Measurements from ENCODE around the gene LOX.
A peak's percentile ranks its signal among the peaks of the same experiment; 100 is the strongest.
"Not testable (repeated sequence)": the region's sequence is repeated elsewhere in the genome, so short reads cannot be mapped to it uniquely, and the experiment has no call there.

The LOX gene

DNA sequence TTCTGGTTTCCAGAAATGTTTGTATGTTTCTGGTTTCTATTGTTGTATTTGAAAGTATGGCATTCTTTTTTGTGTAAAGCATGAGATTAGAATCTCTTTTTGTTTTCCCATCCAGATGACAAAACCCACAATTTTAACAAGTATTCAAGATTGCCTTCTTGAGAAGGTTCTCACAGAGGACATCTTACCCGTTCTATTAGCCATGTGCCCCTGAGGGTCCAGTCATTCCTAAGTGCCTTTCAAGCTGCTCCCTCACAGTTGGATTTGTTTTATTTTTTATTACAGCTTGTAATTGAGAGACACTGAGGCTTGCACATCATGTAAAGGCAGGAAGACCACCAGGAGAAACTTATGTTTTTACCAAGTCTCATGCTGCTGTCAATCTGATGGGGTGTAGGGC lies 19.3 kb upstream of the LOX start:
- no peak for DNase-seq

DNA sequence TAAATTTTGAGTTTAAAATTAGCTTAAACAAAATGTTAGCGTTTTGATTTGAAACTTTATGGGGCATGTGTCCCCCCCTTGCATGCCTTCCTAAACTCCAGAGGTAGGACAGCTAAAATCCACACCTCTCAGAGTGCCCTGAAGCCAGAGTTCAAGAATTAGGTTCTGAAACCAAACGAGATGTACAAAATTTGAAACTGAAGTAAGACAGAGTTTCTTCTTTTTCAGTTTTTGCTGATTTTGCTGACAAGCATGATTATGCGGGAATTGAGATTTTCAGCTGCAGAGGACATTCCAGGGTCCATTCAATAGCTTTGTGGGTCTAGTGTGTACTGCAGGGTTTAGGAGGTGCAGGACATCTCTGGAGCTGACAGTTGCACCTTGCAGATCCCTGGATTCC lies 17.1 kb upstream of the LOX start:
- DNase-seq, result no peak

DNA sequence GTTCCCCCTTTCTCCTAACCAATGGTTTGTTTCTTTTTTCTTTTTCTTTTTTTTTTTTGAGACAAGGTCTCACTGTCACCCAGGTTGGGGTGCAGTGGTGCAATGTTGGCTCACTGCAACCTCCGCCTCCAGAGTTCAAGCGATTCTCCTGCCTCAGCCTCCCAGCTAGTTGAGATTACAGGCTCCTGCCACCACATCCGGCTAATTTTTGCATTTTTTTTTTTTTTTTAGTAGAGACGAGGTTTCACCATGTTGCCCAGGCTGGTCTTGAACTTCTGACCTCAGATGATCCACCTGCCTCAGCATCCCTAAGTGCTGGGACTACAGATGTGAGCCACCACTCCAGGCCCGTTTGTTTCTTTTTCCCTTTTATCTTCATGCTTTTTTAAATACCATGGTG lies 16.2 kb upstream of the LOX start:
- DNase-seq, result not testable (repeated sequence)

DNA sequence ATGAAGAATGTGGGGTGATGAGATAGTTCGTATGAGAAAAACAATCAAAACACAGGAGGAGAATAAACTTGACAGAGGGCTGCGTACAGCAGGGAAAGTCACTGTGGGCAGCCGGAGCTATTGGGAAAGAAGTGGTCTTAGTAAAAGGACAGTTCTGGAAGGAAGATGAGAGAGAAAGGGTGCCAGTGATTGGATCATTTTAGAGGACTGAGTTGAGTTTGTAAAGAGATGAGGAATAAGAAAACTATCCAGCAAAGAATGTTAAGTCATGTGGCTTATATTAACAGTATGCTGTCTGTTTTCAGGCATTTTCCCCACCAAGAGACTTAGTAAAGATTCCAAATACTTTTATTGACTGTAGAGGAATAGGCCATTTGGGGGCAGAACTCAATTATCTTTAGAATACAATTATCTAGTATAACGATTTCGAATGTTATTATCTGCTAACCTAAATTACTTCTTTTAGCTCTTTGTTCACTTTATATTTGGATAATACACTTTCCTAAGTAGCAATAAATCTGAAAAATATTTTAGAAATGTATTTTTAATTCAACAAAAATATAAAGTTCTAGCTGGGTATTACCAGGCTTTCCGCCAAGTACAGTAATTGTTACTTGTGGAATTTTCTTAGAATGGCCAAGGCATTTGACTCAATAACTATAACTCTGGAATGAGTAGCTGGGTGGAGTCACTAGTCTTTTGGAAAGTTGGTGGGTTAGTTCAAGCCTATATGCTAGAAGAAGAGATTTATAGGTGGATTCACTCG lies 15.5 kb upstream of the LOX start:
- DNase-seq, result peak; percentile 33

DNA sequence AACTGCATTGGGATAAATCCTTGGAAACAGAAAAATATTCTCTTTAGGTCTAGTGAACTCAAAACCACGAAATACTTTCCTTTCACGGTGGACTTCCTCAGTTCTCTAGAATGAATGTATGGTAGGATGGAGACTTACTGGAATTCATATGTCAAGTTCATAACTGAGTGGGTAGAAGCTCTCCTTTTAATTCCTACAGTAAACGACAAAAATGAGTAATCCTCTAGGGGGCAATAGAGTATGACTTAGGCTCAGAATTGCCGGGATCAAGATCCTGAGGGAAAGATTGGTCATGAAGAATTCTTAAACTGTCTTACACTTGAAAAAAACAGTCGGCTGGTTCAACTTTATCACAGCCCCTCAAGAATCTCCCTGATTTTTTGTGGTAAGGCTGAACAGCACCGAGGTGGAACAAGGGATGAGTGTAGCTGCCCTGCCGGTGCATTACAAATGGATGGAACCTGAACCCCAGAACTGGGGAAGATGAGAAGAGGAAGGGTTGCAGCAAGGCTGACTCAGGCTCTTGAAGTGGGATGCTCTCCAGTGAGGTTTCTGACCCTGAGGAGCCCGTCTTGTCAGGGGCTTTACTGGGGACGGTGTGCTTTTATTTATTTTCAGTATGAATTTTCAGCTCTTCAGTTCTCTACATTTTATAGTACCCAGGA lies 14.0 kb upstream of the LOX start:
- peak; percentile 59 for DNase-seq

DNA sequence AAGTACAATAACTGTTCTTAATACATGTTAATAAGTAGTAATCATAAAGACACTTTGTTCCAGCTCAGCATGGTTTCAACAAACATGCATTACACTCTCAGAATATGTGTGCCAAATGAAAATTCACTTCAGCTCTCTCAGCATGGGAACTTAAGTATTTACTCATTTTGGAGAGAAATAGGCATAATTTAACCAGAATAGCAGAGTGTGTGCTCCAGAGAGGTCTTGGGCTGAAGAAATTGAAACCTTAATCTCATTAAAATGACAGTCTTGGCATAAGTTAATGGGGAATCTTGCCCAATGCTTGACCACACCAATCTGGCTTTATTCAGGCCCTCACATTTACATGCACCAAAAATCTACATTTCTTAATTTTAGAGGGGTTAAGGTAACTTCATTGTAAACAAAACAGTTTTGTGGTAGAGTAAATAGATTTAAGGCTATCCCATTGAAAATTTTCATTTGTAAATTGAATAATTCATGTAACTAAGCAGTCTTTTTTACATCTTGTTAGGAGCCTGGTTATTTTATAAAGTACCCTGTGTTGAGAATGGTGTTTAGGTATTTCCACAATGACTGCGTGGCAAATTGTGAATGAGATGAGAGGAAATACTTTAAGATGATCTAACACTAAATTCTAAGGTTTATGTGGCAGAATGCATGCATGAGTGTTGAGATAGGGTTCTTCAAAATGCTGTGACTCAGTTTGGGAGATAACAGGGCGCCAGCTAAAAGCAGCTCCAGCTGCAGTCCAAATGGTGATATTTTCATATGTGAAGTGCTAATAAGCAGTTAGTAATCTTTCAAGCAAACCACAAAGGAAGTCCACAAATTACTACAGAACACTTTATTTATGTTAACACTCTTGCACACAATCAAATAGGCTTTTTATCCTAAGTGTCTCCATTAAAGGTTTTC lies 11.3 kb upstream of the LOX start:
- peak; percentile 93 for DNase-seq

DNA sequence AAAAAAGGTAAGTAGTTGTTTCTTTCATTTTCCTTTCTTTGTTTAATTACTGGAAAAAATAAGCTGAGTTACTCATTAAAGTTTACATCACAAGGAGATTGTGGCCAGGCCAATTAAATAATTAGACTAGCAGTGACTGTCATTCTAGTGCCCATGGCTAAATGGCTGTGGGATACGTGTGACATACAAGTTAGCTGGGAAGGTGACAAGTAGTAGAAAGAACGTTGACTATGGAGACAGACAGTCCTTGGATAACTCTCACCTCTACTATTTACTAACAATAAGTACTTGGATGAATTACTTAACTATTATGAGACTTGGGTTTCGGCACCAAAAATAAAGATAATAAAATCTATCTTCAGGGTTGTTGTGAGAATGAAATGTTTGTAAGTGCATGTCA lies 7.0 kb upstream of the LOX start:
- DNase-seq, result no peak

DNA sequence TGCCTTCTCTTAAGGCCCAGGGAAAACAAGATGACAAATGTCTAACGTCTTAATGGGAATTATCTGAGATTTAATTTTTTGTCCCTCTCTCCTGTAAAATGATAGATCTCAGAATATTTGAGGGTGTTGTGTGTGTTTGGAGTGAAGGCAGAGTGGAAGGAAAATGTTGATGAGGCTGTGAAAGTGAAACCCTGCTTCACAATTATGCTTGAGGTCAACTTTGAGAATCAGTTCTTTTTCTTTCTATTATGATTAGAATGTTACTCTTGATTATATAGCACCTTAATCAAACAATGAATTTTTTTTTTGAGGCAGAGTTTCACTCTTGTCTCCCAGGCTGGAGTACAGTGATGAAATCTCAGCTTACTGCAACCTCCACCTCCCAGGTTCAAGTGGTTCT lies 5.5 kb upstream of the LOX start:
- no peak for DNase-seq

DNA sequence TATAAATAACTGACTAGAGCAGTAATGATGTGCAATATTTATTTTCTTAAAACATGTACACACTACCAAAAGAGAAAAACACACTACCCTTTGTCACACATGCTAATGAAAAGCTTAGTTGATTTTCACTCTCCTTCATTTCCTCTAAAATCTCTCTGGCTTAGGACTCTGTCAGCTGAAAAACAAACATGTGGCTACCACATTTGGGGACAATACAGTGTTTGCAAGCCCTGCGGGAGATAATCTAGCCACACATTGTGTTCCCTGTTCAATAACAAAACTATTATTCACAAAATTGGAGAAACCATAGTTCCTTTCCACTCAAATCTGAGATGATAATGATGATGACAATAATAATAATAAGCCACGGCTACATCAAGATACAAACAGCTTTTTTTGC lies 3.5 kb upstream of the LOX start:
- no peak for DNase-seq

DNA sequence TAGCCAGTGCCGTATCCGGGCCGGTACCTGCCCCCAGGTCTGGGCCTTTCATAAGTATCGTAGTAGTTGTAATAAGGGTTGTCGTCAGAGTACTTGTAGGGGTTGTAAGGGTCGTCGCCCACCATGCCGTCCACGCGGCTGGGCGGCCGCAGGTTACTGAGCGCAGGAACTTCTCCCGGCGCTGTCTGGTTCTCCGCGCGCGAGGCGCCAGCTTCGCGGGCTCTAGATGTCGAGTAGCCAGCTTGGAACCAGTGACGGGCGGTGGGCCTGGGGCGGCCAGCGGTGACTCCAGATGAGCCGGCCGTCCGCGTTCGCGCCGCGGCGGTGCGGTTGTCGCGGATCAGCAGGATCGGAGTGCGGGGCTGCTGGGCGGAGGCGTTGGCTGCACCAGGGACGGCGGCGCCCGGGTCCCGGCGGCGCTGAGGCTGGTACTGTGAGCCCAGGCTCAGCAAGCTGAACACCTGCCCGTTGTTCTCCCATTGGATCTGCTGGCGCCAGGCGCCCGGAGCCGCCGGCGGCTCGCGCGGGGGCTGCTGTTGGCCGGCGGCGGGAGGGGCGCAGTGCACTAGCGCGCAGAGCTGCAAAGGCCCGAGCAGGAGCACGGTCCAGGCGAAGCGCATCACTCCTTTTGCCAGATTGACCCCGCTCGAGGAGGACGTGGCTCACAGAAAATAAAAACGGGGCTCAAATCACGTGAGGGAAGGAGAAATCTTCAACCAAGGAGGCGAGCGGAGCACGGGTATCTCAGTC lies 518 bp downstream of the LOX start:
- no peak for DNase-seq

DNA sequence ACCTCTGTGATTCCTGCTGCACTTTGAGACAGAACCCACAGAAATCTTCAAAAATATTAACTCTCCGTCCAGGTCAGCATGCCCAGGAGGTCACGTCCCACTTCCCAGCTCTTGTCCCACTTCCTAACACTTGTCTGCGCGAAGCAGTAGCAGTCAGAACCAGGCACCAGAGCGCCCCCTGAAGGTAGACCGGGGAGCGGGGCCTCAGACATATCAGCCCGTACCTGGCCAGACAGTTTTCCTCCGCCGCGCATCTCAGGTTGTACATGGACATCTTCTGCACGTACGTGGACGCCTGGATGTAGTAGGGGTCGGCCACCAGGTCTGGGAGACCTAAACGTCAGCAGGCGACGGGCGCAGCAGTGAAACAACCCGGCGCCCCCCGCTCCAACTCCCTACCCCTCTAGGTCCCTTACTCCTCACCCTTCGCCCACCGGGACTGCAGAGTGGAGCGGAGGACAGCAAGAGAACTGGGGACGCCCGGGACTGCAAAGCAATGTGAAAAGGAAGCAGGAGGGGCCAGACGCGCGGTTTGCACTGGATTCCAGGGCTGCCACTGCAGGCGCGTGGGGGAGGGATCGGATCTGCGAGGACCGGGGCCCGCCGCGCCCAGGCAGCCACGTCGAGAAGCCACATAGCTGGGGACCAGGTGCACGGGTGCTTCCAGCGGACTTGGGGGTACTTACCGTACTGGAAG lies 1.2 kb downstream of the LOX start:
- peak; percentile 71 for DNase-seq

DNA sequence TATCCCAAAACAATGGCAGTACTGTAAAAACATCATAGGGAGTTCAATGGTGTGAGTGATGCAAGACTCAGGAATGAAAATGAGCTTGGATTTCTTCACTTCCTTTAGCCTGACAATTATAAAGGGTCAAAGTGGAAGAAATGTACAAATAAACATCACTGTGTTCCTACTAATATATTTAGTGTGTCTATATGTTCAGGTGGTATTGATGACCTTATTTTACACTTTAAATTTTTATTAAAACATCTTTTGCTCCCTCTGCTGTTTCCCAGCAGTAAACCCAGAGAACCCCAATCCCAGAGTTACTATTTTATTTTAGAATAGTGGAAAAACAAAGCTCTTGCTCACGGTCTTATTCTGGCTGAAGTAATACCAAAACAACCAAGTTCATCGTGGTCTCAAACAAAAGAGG lies 2.0 kb downstream of the LOX start:
- no peak for DNase-seq

DNA sequence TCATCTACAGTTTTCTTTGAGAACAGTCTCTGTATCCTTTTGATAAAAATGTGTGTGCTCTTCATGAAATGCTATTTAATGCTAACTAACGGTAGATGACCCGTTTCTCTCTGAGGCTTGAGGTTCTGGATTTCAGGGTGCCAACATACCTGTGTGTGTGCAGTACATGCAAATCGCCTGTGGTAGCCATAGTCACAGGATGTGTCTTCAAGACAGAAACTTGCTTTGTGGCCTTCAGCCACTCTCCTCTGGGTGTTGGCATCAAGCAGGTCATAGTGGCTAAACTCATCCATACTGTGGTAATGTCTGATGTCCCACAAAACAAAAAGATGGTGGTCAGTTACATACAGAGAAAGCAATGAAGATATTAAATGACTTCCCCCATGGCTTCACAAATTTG lies 4.2 kb downstream of the LOX start:
- DNase-seq, result no peak

DNA sequence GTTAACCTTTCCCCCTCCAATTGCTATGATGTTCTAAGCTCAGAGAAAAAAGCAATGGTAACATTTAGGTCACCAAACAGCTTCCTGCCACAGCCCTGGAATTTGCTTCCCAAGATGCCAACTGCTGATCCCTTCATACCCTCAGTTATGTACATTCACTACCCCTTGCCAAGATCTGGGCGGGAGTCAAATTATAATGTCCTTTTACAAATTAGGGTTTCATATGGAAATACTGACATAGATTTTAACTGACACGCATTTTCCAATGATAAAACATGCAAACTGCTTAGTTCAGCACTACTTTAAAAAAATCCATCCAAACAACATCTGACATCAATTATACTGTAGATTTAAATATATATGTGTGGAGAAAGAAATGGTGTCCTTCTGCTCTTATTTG lies 5.0 kb downstream of the LOX start:
- DNase-seq, result no peak

DNA sequence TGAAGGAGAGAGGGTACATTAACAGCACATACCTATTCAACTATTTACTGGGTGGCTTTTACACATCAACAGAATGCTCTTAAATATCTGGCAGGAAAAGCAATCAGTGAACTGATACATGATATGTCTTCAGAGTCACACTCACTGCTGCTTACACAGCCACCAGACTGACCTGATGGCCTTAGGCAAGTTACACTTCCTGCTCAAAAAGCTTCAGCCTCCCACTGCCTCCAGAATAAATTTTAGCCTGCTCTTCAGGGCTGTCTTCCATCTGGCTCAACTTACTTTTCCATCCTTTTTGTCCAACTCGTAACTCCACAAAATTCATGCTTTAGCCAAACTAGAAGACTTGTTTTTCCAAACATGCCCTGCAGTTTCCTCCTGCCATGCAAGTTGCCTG lies 10.7 kb downstream of the LOX start:
- no peak for DNase-seq

DNA sequence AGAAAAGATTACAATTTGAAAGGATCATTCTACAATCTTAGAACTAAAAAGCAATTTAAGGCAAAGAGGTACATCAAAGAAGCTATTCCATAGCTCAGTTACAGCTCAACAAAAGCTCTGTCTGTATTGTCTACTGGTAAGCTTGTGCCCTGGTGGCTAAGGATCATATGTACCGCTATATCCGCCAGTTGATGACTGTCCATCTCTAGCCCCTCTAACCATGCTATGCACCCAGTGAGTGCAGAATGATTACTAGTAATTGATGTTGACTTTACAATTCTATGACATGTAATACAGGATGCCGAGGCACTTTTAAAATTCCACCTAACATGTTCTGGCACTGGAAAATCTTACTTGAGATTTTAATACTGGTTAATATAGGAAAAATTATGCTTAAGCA lies 13.1 kb downstream of the LOX start:
- no peak for DNase-seq

DNA sequence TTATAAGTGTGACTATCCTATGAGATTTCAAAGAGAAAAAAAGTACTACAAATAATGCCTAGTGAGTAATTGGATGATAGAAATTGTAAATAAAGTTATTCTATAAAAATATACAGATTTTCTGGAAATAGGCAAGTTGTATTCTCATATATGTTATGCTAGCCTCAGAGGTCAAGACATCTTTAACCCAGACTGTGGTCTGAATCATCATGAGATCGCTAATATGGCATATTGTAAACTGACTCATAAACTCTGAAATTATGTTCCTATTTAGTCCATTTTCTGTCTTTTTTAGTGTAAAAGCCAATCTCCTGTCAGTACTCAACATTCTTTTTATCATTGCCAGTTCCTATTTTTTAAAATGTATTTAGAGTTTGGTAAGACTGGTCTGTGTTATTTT lies 14.2 kb downstream of the LOX start:
- no peak for DNase-seq

DNA sequence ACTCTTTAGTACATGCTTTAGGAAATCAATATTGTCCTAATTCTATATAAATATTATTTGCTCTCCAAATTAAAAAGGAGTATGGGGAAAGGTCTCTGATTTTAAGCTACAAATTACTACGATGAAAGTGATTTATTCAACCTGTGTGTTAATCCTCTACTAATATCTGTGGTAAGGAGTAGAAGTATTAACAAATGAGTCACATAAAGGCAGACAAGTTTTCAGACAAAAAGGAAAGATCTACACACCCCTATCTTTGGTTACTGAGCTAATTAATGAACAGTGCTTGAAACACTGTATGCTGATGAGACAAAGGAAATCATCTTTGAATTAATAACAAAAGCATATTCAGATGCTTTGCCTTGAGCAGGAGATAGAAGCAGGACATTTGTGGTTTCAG lies 15.9 kb downstream of the LOX start:
- no peak for DNase-seq

DNA sequence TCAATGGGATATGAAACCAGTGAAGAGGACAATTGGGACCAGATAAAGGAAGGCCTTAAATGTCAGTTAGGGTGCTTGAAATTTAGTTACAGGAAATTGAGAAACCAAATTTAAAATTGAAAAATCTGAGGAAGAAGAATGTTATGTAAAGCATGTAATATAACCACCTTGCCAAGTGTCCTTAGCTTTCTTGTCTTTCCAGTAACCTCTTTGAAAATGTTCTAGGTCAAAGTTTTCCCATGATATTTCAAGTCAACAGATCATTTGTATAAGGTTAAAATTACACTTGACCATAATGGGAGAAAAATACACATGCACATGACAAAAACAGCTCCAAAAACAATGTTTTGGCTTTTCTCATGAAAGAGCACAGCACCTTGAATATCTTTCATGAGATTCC lies 21.1 kb downstream of the LOX start:
- no peak for DNase-seq

DNA sequence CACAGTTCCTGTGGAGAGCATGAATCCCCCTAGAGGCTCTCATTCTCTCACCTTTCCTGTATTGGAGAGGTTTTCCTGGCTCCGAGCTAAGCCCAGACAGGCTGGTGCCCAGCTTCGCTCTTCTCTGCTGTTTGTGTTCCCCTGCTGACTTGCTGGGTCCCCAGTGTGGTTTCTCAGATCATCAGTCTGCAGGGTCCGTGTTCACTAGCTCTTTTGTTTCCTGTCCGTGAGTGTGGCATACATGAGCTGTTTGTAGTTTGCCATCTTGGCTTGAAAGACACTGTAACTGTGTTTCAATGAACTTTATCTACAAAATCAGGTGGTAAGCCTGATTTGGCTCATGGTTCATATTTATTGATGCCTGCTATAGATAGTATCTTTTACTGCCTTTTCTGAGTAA lies 23.8 kb downstream of the LOX start:
- DNase-seq, result no peak

DNA sequence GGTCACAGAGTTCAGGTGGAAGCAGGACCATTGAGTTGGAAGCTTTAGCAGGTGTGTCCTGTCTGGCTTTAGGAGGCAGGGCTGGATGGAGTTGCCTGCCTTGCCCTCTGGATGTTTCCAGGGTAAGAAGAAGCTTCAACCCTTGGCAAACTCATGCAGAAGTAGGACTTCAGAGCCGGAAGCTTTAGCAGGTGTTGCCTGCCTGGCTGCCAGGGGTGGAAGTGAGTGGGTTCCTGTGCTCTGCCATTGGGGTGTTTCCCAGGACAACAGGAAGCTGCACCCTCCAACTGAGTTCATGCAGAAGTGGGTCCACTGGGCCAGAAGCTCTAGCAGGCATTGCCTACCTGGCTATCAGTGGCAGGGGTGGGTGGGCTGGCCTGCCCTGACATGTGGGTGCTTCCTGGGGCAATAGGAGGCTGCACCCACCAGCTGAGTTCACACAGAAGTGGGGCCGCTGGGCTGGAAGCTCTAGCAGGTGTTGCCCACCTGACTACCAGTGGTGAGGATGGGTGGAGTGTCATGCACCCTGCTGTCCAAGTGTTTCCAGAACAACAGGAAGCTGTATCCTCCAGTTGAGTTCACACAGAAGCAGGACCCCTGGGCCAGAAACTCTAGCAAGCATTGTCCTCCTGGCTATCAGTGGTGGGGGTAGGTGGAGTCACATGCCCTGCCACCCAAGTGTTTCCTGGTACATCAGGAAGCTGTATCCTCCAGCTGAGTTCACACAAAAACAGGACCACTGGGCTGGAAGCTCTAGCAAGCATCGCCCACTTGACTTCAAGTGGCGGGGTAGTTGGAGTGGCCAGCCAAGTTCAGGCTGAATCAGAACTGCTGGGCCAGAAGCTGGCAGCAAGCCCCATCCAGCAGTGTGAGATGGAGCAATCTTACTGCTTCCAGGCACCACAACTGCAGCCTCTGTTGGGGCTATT lies 24.6 kb downstream of the LOX start:
- no peak for DNase-seq

All from NCI-H226 (cell line).